HepG2 (cell line): ENCODE results near the gene DPP7. TPM values are rescaled to one million over a fixed set of nuclear protein-coding genes. Genes with fewer than 3 reads are reported as not detected.

Experiments
- ATAC-seq: fragments of 200-7000 bp; cut with Tn5 transposase; 3 replicates; pipeline ENCODE4 v1.9.1; 2020; ENCODE audit warnings: mild to moderate bottlenecking, moderate library complexity
- BruUV-seq: library from RNA; stranded (reverse); fragments of 400-500 nt; replicated peaks from 2 replicates; lab custom pipeline; 2021; lab: Mats Ljungman, UMichigan
- CTCF ChIA-PET: fragments of 300-600 bp; formaldehyde crosslinking; extraction: SDS; loops from one replicate; lab custom pipeline; 2021; ENCODE audit warnings: low total read pairs, inconsistent platforms, low intra/inter-chr PET ratio; lab: Yijun Ruan, JAX
- POLR2A ChIA-PET: fragments of 350-600 bp; sonication (Branson Sonifier 250); formaldehyde crosslinking; loops from one replicate; lab custom pipeline; 2020; ENCODE audit warnings: antibody characterized with exemption, inconsistent platforms; lab: Yijun Ruan, JAX
- DNase-seq: peaks from one replicate; pipeline ENCODE4 v3.0.0-alpha.2; 2015; ENCODE audit warnings: low spot score
- FAIRE-seq: peaks from 3 replicates; lab custom pipeline; 2011; peaks lifted over from hg19 to GRCh38; lab: Jason Lieb, UNC
- H2AFZ ChIP-seq: one replicate; pipeline ENCODE4 v1.6.1; 2011; ENCODE audit warnings: low read length, inconsistent platforms
- H3K27ac ChIP-seq: fragments of 300-600 bp; 3 replicates; pipeline ENCODE4 v1.8.0; 2011; ENCODE audit warnings: mixed run types, mild to moderate bottlenecking, mixed read lengths, low read length, inconsistent platforms; ENCODE audit not compliant: insufficient read depth; ENCODE audit errors: extremely low read length
- H3K27me3 ChIP-seq, 2 experiments: fragments of 200-600 bp in 1 of 2; 2 replicates in 1 of 2; 3 replicates in 1 of 2; pipeline versions ENCODE4 v1.6.0 to v1.8.0; 2011; ENCODE audit warnings: low read length in 2 of 2, mild to moderate bottlenecking in 2 of 2, moderate library complexity in 2 of 2, inconsistent platforms in 1 of 2; ENCODE audit not compliant: insufficient read depth in 2 of 2, control insufficient read depth in 1 of 2
- H3K36me3 ChIP-seq, 2 experiments: fragments of 200-600 bp in 1 of 2; replicated peaks in 1 of 2; 2 replicates in 1 of 2; 3 replicates in 1 of 2; pipeline versions ENCODE4 v1.5.1 to v1.8.0; 2011; ENCODE audit warnings: low read length in 2 of 2, inconsistent platforms in 1 of 2; ENCODE audit not compliant: insufficient read depth in 2 of 2, control insufficient read depth in 1 of 2
- H3K4me1 ChIP-seq: 2 replicates; pipeline ENCODE4 v1.5.1; 2012; ENCODE audit warnings: low read length, inconsistent platforms; ENCODE audit not compliant: insufficient read depth
- H3K4me2 ChIP-seq: 2 replicates; pipeline ENCODE4 v1.6.0; 2011; ENCODE audit warnings: low read depth, low read length, inconsistent platforms
- H3K4me3 ChIP-seq, 3 experiments: fragments of 200-600 bp in 1 of 3; sonication (generic), shearing (Covaris generic) in 1 of 3; replicated peaks in 1 of 3; 2 replicates each; pipeline ENCODE4 v1.5.1; 2011 to 2016; ENCODE audit warnings: low read length in 3 of 3, inconsistent platforms in 2 of 3, low read depth in 2 of 3, mild to moderate bottlenecking in 2 of 3, control low read depth in 1 of 3, mixed read lengths in 1 of 3; ENCODE audit not compliant: insufficient read depth in 1 of 3
- H3K79me2 ChIP-seq: one replicate; pipeline ENCODE4 v1.6.1; 2011; ENCODE audit warnings: low read length, inconsistent platforms; ENCODE audit not compliant: insufficient read depth
- H3K9ac ChIP-seq: 2 replicates; pipeline ENCODE4 v1.6.0; 2011; ENCODE audit warnings: mild to moderate bottlenecking, low read depth, low read length, inconsistent platforms; ENCODE audit not compliant: insufficient read depth
- H3K9me3 ChIP-seq: 2 replicates; pipeline ENCODE4 v1.5.1; 2012; ENCODE audit warnings: mild to moderate bottlenecking, low read length
- H4K20me1 ChIP-seq: 2 replicates; pipeline ENCODE4 v1.6.0; 2011; ENCODE audit warnings: inconsistent platforms, mild to moderate bottlenecking, low read length, moderate library complexity; ENCODE audit not compliant: insufficient read depth
- CEBPB ChIP-seq: IDR thresholded peaks from 2 replicates; pipeline ENCODE4 v1.6.1; 2011; ENCODE audit warnings: low read depth, low read length, improper control_type of control experiment, borderline replicate concordance
- CENPT ChIP-seq: sonication (generic); formaldehyde crosslinking; IDR thresholded peaks from 2 replicates; pipeline ENCODE4 v1.8.0; 2022; ENCODE audit warnings: low read depth, mild to moderate bottlenecking, moderate library complexity, missing genetic modification reagents
- KLF15 ChIP-seq: sonication (generic); formaldehyde crosslinking; IDR thresholded peaks from 2 replicates; pipeline ENCODE4 v1.8.1; 2023; ENCODE audit warnings: borderline replicate concordance, mild to moderate bottlenecking, inconsistent platforms, missing genetic modification reagents, mixed read lengths
- MIXL1 ChIP-seq: IDR thresholded peaks from 2 replicates; pipeline ENCODE4 v1.6.1; 2016
- PCBP2 ChIP-seq: fragments of 200-400 bp; formaldehyde crosslinking; optimal IDR thresholded peaks from 2 replicates; pipeline ENCODE3; 2018; ENCODE audit warnings: low read length, low read depth; ENCODE audit not compliant: poor library complexity, severe bottlenecking
- SIN3B ChIP-seq: fragments of 150-350 bp; IDR thresholded peaks from 2 replicates; pipeline ENCODE4 v1.6.1; 2014; ENCODE audit warnings: low read length
- SKIL ChIP-seq: sonication (generic); formaldehyde crosslinking; IDR thresholded peaks from 2 replicates; pipeline ENCODE4 v1.8.0; 2022; ENCODE audit warnings: missing genetic modification reagents, mild to moderate bottlenecking, moderate library complexity, borderline replicate concordance
- TP53 ChIP-seq: sonication (generic); formaldehyde crosslinking; conservative IDR thresholded peaks from 2 replicates; pipeline ENCODE4 v1.4.0; 2020; ENCODE audit warnings: missing genetic modification reagents
- U2AF2 ChIP-seq: fragments of 200-400 bp; formaldehyde crosslinking; IDR thresholded peaks from 2 replicates; pipeline ENCODE4 v1.6.1; 2017; ENCODE audit warnings: low read depth, mild to moderate bottlenecking, low read length
- ZBTB25 ChIP-seq: IDR thresholded peaks from 2 replicates; pipeline ENCODE4 v1.6.1; 2018; ENCODE audit warnings: missing genetic modification reagents
- ZNF280B ChIP-seq: sonication (generic); formaldehyde crosslinking; IDR thresholded peaks from 2 replicates; pipeline ENCODE4 v1.5.0; 2020; ENCODE audit warnings: missing genetic modification reagents, mild to moderate bottlenecking, borderline replicate concordance
- ZNF569 ChIP-seq: sonication (generic); formaldehyde crosslinking; IDR thresholded peaks from 2 replicates; pipeline ENCODE4 v1.5.0; 2020; ENCODE audit warnings: mild to moderate bottlenecking, missing genetic modification reagents, moderate library complexity, borderline replicate concordance
- WGBS: methylation state at CpG from one replicate; pipeline ENCODE4 v1.1.6; 2017; ENCODE audit warnings: low lambda C conversion rate; 5-methylcytosine and 5-hydroxymethylcytosine counted together
- in situ Hi-C: cut with HindIII; loops from 2 replicates; pipeline ENCODE4 v1.10.0; 2017; ENCODE audit warnings: low pct_unique_long_range_greater_than_20kb; ENCODE audit not compliant: extremely low pct_ligation_motif_present
- intact Hi-C: fragments of 100-400 bp; cut with micrococcal nuclease; formaldehyde crosslinking; loops from one replicate; pipeline ENCODE4 v1.10.0; 2022; ENCODE audit not compliant: unreplicated experiment
- polyA plus RNA-seq, 8 experiments: library from polyadenylated mRNA; depleted of rRNA in 3 of 8; stranded (reverse) in 7 of 8; unstranded in 1 of 8; fragments of >200 nt; fragmentation: Illumina TruSeq in 4 of 8; extraction: Trizol in 4 of 8; gene quantifications; 2 replicates each; pipeline versions ENCODE4 v1.2.1 to v1.2.3, GENCODE V29; 2011 to 2016; ENCODE audit warnings: low read depth in 4 of 8, missing spikeins in 1 of 8, mixed read lengths in 1 of 8; ENCODE audit not compliant: insufficient read depth in 1 of 8
- total RNA-seq, 5 experiments: library from RNA; depleted of rRNA; stranded (reverse); fragments of >200 nt; fragmentation: Illumina TruSeq; extraction: Trizol; gene quantifications; 2 replicates each; pipeline ENCODE4 v1.2.3, GENCODE V29; 2016; ENCODE audit warnings: low read depth in 1 of 5

The DPP7 gene
- total and polyA plus RNA-seq, 2 of the 13 experiments (the other 11 are each of a cell fraction or from before 2014, with no cell fraction given) = 1.2 to 4.5 TPM

GRCh38 chr9:137148242-137148641, 33.7 kb upstream of the DPP7 start (continued):
- TF ChIP-seq SKIL = no peak
- no peak for TF ChIP-seq ZNF569

GRCh38 chr9:137147793-137148160, 33.2 kb upstream of the DPP7 start:
- POLR2A ChIA-PET = no interaction called here
- WGBS = 9% methylated on average over 10 of the region's 24 CpGs
- DNase-seq = no peak

More at GRCh38 chr9:137147793-137148160, 33.2 kb upstream of the DPP7 start:
- Histone ChIP-seq H3K4me1 (peaks cover 30% of the 10 kb centered on the region), H3K36me3 (no peaks in the 10 kb centered on the region), H3K4me3 (no peak overlapping the region), H3K9ac (no peak overlapping the region), H3K4me2 (no peak overlapping the region), H2AFZ (no peak overlapping the region), H4K20me1 (no peaks in the 10 kb centered on the region), H3K79me2 (no peaks in the 10 kb centered on the region), H3K27me3 (peaks cover 10 to 51% of the 10 kb centered on the region in 2 experiments; a peak in 4 of 5 replicates), H3K27ac (no peak overlapping the region), H3K9me3 (no peaks in the 10 kb centered on the region)
- TF ChIP-seq MIXL1 (CRISPR knock-in tag) = no peak
- TF ChIP-seq ZNF280B (CRISPR knock-in tag) = no peak
- TF ChIP-seq ZBTB25 = no peak
- TF ChIP-seq CENPT (CRISPR knock-in tag) = no peak
- TF ChIP-seq KLF15 (CRISPR knock-in tag) = no peak
- no peak for TF ChIP-seq TP53 (CRISPR knock-in tag)
- TF ChIP-seq SIN3B = no peak
- no peak for TF ChIP-seq U2AF2
- no peak for TF ChIP-seq CEBPB
- TF ChIP-seq PCBP2 = no peak
- CTCF ChIA-PET = no interaction called here
- ATAC-seq (no peak), FAIRE-seq (no peak)
- intact Hi-C loops (no loop called here), in situ Hi-C loops (no loop called here)
- BruUV-seq = no TSS peak
